PC-9 (cell line): ENCODE measurements around the gene HBA2. TPM values are rescaled to one million over a fixed set of nuclear protein-coding genes. Genes with fewer than 3 reads are reported as not detected.

ENCODE experiments used
- BruUV-seq: library from RNA; stranded (reverse); fragments of 400-500 nt; replicated peaks from 2 replicates; lab custom pipeline; 2021; lab: Mats Ljungman, UMichigan
- CTCF ChIA-PET: fragments of 300-600 bp; sonication (Branson Sonifier 250); formaldehyde crosslinking; loops from one replicate; lab custom pipeline; 2022; ENCODE audit warnings: antibody characterized with exemption; lab: Charles Lee
- POLR2A ChIA-PET: fragments of 300-600 bp; sonication (Branson Sonifier 250); formaldehyde crosslinking; loops from one replicate; lab custom pipeline; 2022; ENCODE audit warnings: antibody characterized with exemption; ENCODE audit not compliant: unreplicated experiment; lab: Charles Lee
- DNase-seq, 2 experiments: peaks; one replicate each; pipeline versions ENCODE4 v3.0.0 to v3.0.0-alpha.2; 2015 to 2022; ENCODE audit warnings: mixed read lengths in 1 of 2
- H2AFZ ChIP-seq: fragments of 200-600 bp; sonication (generic); 2 replicates; pipeline ENCODE4 v1.8.1; 2017; ENCODE audit warnings: antibody characterized with exemption
- H3F3A ChIP-seq: fragments of 200-600 bp; sonication (generic); 2 replicates; pipeline ENCODE4 v1.8.1; 2017; ENCODE audit warnings: antibody characterized with exemption, mild to moderate bottlenecking, low read depth; ENCODE audit not compliant: insufficient read depth
- H3K27ac ChIP-seq: fragments of 200-600 bp; sonication (generic); 2 replicates; pipeline ENCODE4 v1.6.1; 2016; ENCODE audit warnings: mixed run types
- H3K27me3 ChIP-seq: fragments of 200-600 bp; sonication (generic); 2 replicates; pipeline ENCODE4 v1.6.1; 2016; ENCODE audit warnings: low read depth, mixed run types; ENCODE audit not compliant: insufficient read depth
- H3K36me3 ChIP-seq: fragments of 200-600 bp; sonication (generic); 2 replicates; pipeline ENCODE4 v1.6.1; 2016; ENCODE audit warnings: low read depth, mixed run types
- H3K4me1 ChIP-seq: fragments of 200-600 bp; sonication (generic); replicated peaks from 2 replicates; pipeline ENCODE4 v1.6.1; 2016; ENCODE audit warnings: mixed run types; ENCODE audit not compliant: insufficient read depth
- H3K4me2 ChIP-seq: fragments of 200-600 bp; sonication (generic); 2 replicates; pipeline ENCODE4 v1.6.1; 2017; ENCODE audit warnings: mixed run types
- H3K4me3 ChIP-seq: fragments of 200-600 bp; sonication (generic); 2 replicates; pipeline ENCODE4 v1.6.1; 2016; ENCODE audit warnings: mixed run types
- H3K79me2 ChIP-seq: fragments of 200-600 bp; sonication (generic); 2 replicates; pipeline ENCODE4 v1.6.1; 2017; ENCODE audit warnings: low read depth, mixed run types
- H3K9me2 ChIP-seq: fragments of 200-600 bp; sonication (generic); 2 replicates; pipeline ENCODE4 v1.8.1; 2017; ENCODE audit warnings: mild to moderate bottlenecking; ENCODE audit not compliant: insufficient read depth
- H3K9me3 ChIP-seq: fragments of 200-600 bp; sonication (generic); 2 replicates; pipeline ENCODE4 v1.8.1; 2016; ENCODE audit warnings: low read depth; ENCODE audit not compliant: insufficient read depth
- H4K20me1 ChIP-seq: fragments of 200-600 bp; sonication (generic); 2 replicates; pipeline ENCODE4 v1.8.1; 2017; ENCODE audit not compliant: insufficient read depth
- CTCF ChIP-seq: fragments of 200-600 bp; sonication (generic); conservative IDR thresholded peaks from 2 replicates; pipeline ENCODE4 v1.6.1; 2017; ENCODE audit warnings: mixed run types, antibody characterized with exemption, mild to moderate bottlenecking, moderate library complexity
- EZH2 ChIP-seq: fragments of 200-600 bp; sonication (generic); IDR thresholded peaks from 2 replicates; pipeline ENCODE4 v1.8.0; 2017; ENCODE audit warnings: antibody characterized with exemption, low read depth
- intact Hi-C: fragments of 100-400 bp; cut with micrococcal nuclease; formaldehyde crosslinking; loops from one replicate; pipeline ENCODE4 v1.10.0; 2022; ENCODE audit not compliant: unreplicated experiment
- total RNA-seq: library from RNA; stranded (reverse); gene quantifications from 2 replicates; pipeline ENCODE4 v1.2.3, GENCODE V29; 2021

HBA2 gene
- total RNA-seq, 1 experiment from 2014 or later = not detected

GRCh38 chr16:143047-143446, 29.6 kb upstream of the HBA2 start:
- intact Hi-C loops = no loop called here
- no peak overlapping the region for H2AFZ ChIP-seq
- peaks cover under 1% of the 10 kb centered on the region for H3K79me2 ChIP-seq
- no peak for DNase-seq
- no peak overlapping the region for H3K4me3 ChIP-seq
- H4K20me1 ChIP-seq = no peaks in the 10 kb centered on the region
- ChIA-PET CTCF (no interaction called here), POLR2A (interaction anchor here (0.7 kb wide), 1 partner anchor 23 kb away, joined by 5 read pairs; no protein-coding TSS in a partner anchor)
- no peaks in the 10 kb centered on the region for H3K4me1 ChIP-seq
- no TSS peak for BruUV-seq
- no peaks in the 10 kb centered on the region for H3K36me3 ChIP-seq
- peaks cover 14% of the 10 kb centered on the region; the same call in 1 of the 2 replicates for H3F3A ChIP-seq
- no peak overlapping the region for H3K27ac ChIP-seq
- no peaks in the 10 kb centered on the region for H3K9me2 ChIP-seq
- no peaks in the 10 kb centered on the region for H3K27me3 ChIP-seq
- H3K4me2 ChIP-seq = no peak overlapping the region
- TF ChIP-seq CTCF = no peak
- no peak for TF ChIP-seq EZH2
- H3K9me3 ChIP-seq = no peaks in the 10 kb centered on the region

GRCh38 chr16:143456-143855, 29.2 kb upstream of the HBA2 start:
- BruUV-seq = no TSS peak
- Histone ChIP-seq H3K27me3 (no peaks in the 10 kb centered on the region), H3K4me1 (no peaks in the 10 kb centered on the region), H3K79me2 (no peaks in the 10 kb centered on the region), H4K20me1 (no peaks in the 10 kb centered on the region), H3F3A (peaks cover 14% of the 10 kb centered on the region; the same call in 1 of the 2 replicates), H3K36me3 (no peaks in the 10 kb centered on the region), H3K4me2 (no peak overlapping the region), H3K27ac (no peak overlapping the region), H3K9me2 (no peaks in the 10 kb centered on the region), H3K4me3 (no peak overlapping the region), H3K9me3 (no peaks in the 10 kb centered on the region), H2AFZ (no peak overlapping the region)
- intact Hi-C loops = no loop called here
- CTCF ChIA-PET = no interaction called here
- TF ChIP-seq CTCF (no peak), EZH2 (no peak)
- POLR2A ChIA-PET = interaction anchor here (0.7 kb wide), 1 partner anchor 23 kb away, joined by 5 read pairs; no protein-coding TSS in a partner anchor
- no peak for DNase-seq

- H3K4me1 ChIP-seq = no peaks in the 10 kb centered on the region
- CTCF ChIA-PET = no interaction called here
- no peaks in the 10 kb centered on the region for H3K36me3 ChIP-seq
- peaks cover 7% of the 10 kb centered on the region; the same call in 1 of the 2 replicates for H3F3A ChIP-seq
- no peak overlapping the region for H2AFZ ChIP-seq
- H3K79me2 ChIP-seq = no peaks in the 10 kb centered on the region
- no TSS peak for BruUV-seq
- POLR2A ChIA-PET = no interaction called here
- no peak for DNase-seq
- intact Hi-C loops = no loop called here
- no peak overlapping the region for H3K27ac ChIP-seq
- no peaks in the 10 kb centered on the region for H3K27me3 ChIP-seq
- TF ChIP-seq EZH2 (no peak), CTCF (no peak)
- H3K9me2 ChIP-seq = no peaks in the 10 kb centered on the region
- no peak overlapping the region for H3K4me2 ChIP-seq
- H3K4me3 ChIP-seq = no peak overlapping the region
- H4K20me1 ChIP-seq = no peaks in the 10 kb centered on the region
- no peaks in the 10 kb centered on the region for H3K9me3 ChIP-seq
These were observed 27.9 kb upstream of the HBA2 start for GRCh38 chr16:144797-145252.
